RWPE2 (cell line): ENCODE results near the gene RPL13A.

Experiments used
- ATAC-seq: fragments of 200-7000 bp; cut with Tn5 transposase; 3 replicates; pipeline ENCODE4 v1.9.1; 2021; ENCODE audit warnings: low read depth
- DNase-seq: peaks from one replicate; pipeline ENCODE4 v3.0.0-alpha.2; 2020; ENCODE audit warnings: low spot score
- H3K27ac ChIP-seq: fragments of 450-650 bp; 2 replicates; pipeline ENCODE4 v1.5.1; 2017; ENCODE audit warnings: mild to moderate bottlenecking; ENCODE audit not compliant: poor library complexity, severe bottlenecking
- H3K27me3 ChIP-seq: fragments of 250-450 bp; sonication (Bioruptor Pico); 2 replicates; pipeline ENCODE4 v1.5.1; 2021; ENCODE audit warnings: mild to moderate bottlenecking, moderate library complexity; ENCODE audit not compliant: insufficient read depth, poor library complexity, severe bottlenecking
- H3K36me3 ChIP-seq: fragments of 250-450 bp; sonication (Bioruptor Pico); 2 replicates; pipeline ENCODE4 v1.5.1; 2020; ENCODE audit warnings: low read depth, mild to moderate bottlenecking, moderate library complexity
- H3K4me1 ChIP-seq: fragments of 250-450 bp; sonication (Bioruptor Pico); 2 replicates; pipeline ENCODE4 v1.5.1; 2021; ENCODE audit warnings: mild to moderate bottlenecking, moderate library complexity; ENCODE audit not compliant: insufficient read depth, poor library complexity, severe bottlenecking
- H3K4me3 ChIP-seq: fragments of 250-450 bp; sonication (Bioruptor Pico); 2 replicates; pipeline ENCODE4 v1.5.1; 2021; ENCODE audit warnings: mild to moderate bottlenecking, moderate library complexity; ENCODE audit not compliant: severe bottlenecking
- H3K9me3 ChIP-seq: fragments of 250-450 bp; sonication (Bioruptor Pico); 2 replicates; pipeline ENCODE4 v1.5.1; 2021; ENCODE audit warnings: mild to moderate bottlenecking, moderate library complexity; ENCODE audit not compliant: severe bottlenecking
- CTCF ChIP-seq: fragments of 450-650 bp; IDR thresholded peaks from one replicate; pipeline ENCODE4 v1.5.1; 2017; ENCODE audit warnings: mild to moderate bottlenecking, moderate library complexity; ENCODE audit not compliant: poor library complexity, severe bottlenecking

The RPL13A gene

GRCh38 chr19:49513746-49514118 lies 26.3 kb downstream of the RPL13A start:
- H3K36me3 ChIP-seq: no peaks in the 10 kb centered on the region
- H3K27ac ChIP-seq: peak overlapping the region; percentile 67
- H3K4me3 ChIP-seq: peak overlapping the region; percentile 55
- ATAC-seq: peak; percentile 10; the same call in 1 of the 3 replicates
- H3K9me3 ChIP-seq: no peaks in the 10 kb centered on the region
- no peaks in the 10 kb centered on the region for H3K27me3 ChIP-seq
- no peak for DNase-seq
- TF ChIP-seq CTCF: no peak
- no peaks in the 10 kb centered on the region for H3K4me1 ChIP-seq

DNA sequence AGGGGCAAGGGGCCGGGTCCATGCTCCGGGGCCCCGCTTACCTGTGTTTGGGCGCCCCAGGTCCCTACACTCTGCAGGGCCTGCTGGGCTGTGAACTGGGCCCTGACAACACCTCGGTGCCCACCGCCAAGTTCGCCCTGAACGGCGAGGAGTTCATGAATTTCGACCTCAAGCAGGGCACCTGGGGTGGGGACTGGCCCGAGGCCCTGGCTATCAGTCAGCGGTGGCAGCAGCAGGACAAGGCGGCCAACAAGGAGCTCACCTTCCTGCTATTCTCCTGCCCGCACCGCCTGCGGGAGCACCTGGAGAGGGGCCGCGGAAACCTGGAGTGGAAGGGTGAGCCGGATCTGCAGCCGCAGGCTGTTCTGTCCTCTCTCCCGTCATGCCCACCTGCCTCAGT lies 26.7 kb downstream of the RPL13A start:
- TF ChIP-seq CTCF: no peak
- Histone ChIP-seq H3K9me3 (no peaks in the 10 kb centered on the region), H3K4me1 (no peaks in the 10 kb centered on the region), H3K4me3 (no peak overlapping the region), H3K27ac (no peak overlapping the region), H3K27me3 (no peaks in the 10 kb centered on the region), H3K36me3 (no peaks in the 10 kb centered on the region)
- ATAC-seq (no peak), DNase-seq (no peak)

- DNase-seq (no peak), ATAC-seq (no peak)
- no peaks in the 10 kb centered on the region for H3K4me1 ChIP-seq
- no peak for TF ChIP-seq CTCF
- no peaks in the 10 kb centered on the region for H3K27me3 ChIP-seq
- no peaks in the 10 kb centered on the region for H3K36me3 ChIP-seq
- no peaks in the 10 kb centered on the region for H3K9me3 ChIP-seq
- no peak overlapping the region for H3K4me3 ChIP-seq
- no peak overlapping the region for H3K27ac ChIP-seq
Measured at GRCh38 chr19:49515767-49516166, 28.4 kb downstream of the RPL13A start.

- H3K4me1 ChIP-seq: no peaks in the 10 kb centered on the region
- no peaks in the 10 kb centered on the region for H3K27me3 ChIP-seq
- H3K9me3 ChIP-seq: no peaks in the 10 kb centered on the region
- H3K4me3 ChIP-seq: no peak overlapping the region
- ATAC-seq (no peak), DNase-seq (no peak)
- H3K36me3 ChIP-seq: no peaks in the 10 kb centered on the region
- TF ChIP-seq CTCF: no peak
- H3K27ac ChIP-seq: no peak overlapping the region
Measured at GRCh38 chr19:49518033-49518432, 30.6 kb downstream of the RPL13A start.

GRCh38 chr19:49520705-49521319 lies 33.4 kb downstream of the RPL13A start:
- ATAC-seq (no peak), DNase-seq (no peak)
- no peaks in the 10 kb centered on the region for H3K9me3 ChIP-seq
- TF ChIP-seq CTCF: no peak
- H3K4me3 ChIP-seq: no peak overlapping the region
- no peaks in the 10 kb centered on the region for H3K36me3 ChIP-seq
- H3K27ac ChIP-seq: no peak overlapping the region
- no peaks in the 10 kb centered on the region for H3K4me1 ChIP-seq
- H3K27me3 ChIP-seq: no peaks in the 10 kb centered on the region
